SU-DHL-6 (cell line): ENCODE results near the gene PLIN4.

Source experiments
- H2AFZ ChIP-seq: fragments of 200-600 bp; sonication (generic); 2 replicates; pipeline ENCODE4 v1.6.1; 2014; ENCODE audit warnings: low read depth, mild to moderate bottlenecking, moderate library complexity, mixed read lengths, antibody characterized with exemption, low read length; ENCODE audit not compliant: severe bottlenecking
- H3F3A ChIP-seq: fragments of 200-600 bp; shearing (Covaris generic); 2 replicates; pipeline ENCODE4 v1.6.0; 2016; ENCODE audit warnings: antibody characterized with exemption, mild to moderate bottlenecking; ENCODE audit not compliant: insufficient read depth
- H3K27ac ChIP-seq: fragments of 200-600 bp; sonication (generic); 2 replicates; pipeline ENCODE4 v1.5.1; 2016; ENCODE audit warnings: low read depth, mild to moderate bottlenecking, low read length, moderate library complexity, mixed read lengths
- H3K27me3 ChIP-seq: fragments of 200-600 bp; sonication (generic), shearing (Covaris generic); 2 replicates; pipeline ENCODE4 v1.6.0; 2014; ENCODE audit warnings: mild to moderate bottlenecking, low read length
- H3K36me3 ChIP-seq: fragments of 200-600 bp; sonication (generic); 2 replicates; pipeline ENCODE4 v1.6.1; 2014; ENCODE audit warnings: mild to moderate bottlenecking, low read length, mixed read lengths
- H3K4me2 ChIP-seq: fragments of 300-600, 200-600 bp; shearing (Covaris generic), sonication (generic); 2 replicates; pipeline ENCODE4 v1.6.0; 2014; ENCODE audit warnings: low read length, low read depth, mild to moderate bottlenecking; ENCODE audit not compliant: poor library complexity, severe bottlenecking
- H3K4me3 ChIP-seq: fragments of 200-600 bp; sonication (generic); 2 replicates; pipeline ENCODE4 v1.5.1; 2014; ENCODE audit warnings: antibody characterized with exemption, low read length, mild to moderate bottlenecking, mixed read lengths; ENCODE audit not compliant: insufficient read depth, poor library complexity, severe bottlenecking
- H3K79me2 ChIP-seq: fragments of 200-600 bp; sonication (generic); 2 replicates; pipeline ENCODE4 v1.6.1; 2014; ENCODE audit warnings: mild to moderate bottlenecking, low read length, moderate library complexity; ENCODE audit not compliant: insufficient read depth
- H3K9ac ChIP-seq: fragments of 200-600 bp; sonication (generic); 2 replicates; pipeline ENCODE4 v1.7.0; 2014; ENCODE audit warnings: mild to moderate bottlenecking, low read length
- H3K9me2 ChIP-seq: fragments of 200-600 bp; sonication (generic); replicated peaks from 2 replicates; pipeline ENCODE4 v1.6.1; 2014; ENCODE audit warnings: low read length; ENCODE audit not compliant: insufficient read depth
- H3K9me3 ChIP-seq: fragments of 200-600 bp; sonication (generic); 2 replicates; pipeline ENCODE4 v1.6.1; 2014; ENCODE audit warnings: low read length, mixed read lengths; ENCODE audit not compliant: insufficient read depth
- H4K20me1 ChIP-seq: fragments of 200-600 bp; sonication (generic); 2 replicates; pipeline ENCODE4 v1.6.1; 2014; ENCODE audit warnings: low read depth, mild to moderate bottlenecking, antibody characterized with exemption, low read length, moderate library complexity, mixed read lengths
- EZH2phosphoT487 ChIP-seq: fragments of 200-600 bp; sonication (generic), shearing (Covaris generic); conservative IDR thresholded peaks from 2 replicates; pipeline ENCODE4 v1.6.1; 2018; ENCODE audit warnings: mild to moderate bottlenecking, antibody characterized with exemption, low read length, moderate library complexity, mixed read lengths
- TF ChIP-seq, protein P1 (sequence below): fragments of 200-600 bp; sonication (generic); IDR thresholded peaks from one replicate; pipeline ENCODE4 v1.5.1; 2017; ENCODE audit warnings: antibody characterized with exemption, mild to moderate bottlenecking, low read length, moderate library complexity; ENCODE audit not compliant: insufficient read depth, poor library complexity, severe bottlenecking

Gene PLIN4

DNA sequence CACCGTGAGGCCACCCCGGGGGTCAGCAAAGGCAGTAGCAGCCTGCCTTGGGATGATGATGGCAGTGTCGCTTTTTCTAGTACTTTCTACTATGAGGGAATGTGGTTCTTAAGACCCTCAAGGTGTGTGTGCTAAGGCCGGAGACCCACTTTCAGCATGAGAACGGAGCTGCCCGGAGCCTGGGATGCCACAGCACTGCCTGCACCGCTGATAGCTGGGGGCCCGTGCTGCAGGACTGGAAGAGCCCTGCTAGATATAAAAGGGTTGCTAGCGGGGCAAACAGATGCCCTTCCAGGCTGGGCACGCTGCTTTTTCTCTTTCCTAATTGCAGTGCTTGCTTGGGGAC is 14.5 kb downstream of the PLIN4 start:
- H2AFZ ChIP-seq, result no peak overlapping the region

DNA sequence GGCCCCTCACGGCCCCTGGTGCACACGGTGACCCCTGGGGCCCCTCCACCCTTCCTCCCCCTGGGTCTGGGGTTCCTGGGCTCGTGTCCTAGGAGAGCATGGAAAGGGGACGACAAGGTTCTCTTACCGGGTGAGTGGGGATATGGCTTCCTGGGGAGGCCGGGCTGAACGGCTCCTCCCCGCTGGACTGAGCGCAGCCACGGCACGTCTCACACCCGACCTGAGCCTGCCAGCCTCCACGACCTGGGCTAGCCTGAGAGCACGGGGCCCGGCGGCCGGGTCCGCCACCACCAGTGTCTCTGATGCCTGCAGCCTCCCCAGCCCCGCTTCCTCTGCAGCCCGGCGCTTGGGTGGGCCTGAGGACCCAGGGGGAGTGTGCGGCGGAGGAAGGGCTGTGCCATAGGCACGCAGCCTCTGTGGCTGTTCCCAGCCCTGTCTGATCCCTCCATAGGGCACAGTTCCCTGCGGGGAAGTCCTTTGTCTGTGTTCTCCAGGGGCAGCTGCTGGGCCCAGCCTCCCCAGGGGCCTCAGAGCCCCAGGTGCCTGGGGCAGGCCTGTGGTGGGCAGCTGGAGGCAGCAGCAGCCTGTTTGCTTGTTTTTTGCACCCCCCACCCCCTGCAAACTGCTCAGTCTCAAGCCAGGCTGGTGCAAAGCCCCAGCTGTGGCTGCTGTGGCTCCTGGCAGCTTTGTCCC is 15.0 kb downstream of the PLIN4 start:
- H3K27me3 ChIP-seq, result no peaks in the 10 kb centered on the region
- no peaks in the 10 kb centered on the region for H4K20me1 ChIP-seq
- no peaks in the 10 kb centered on the region for H3K9me2 ChIP-seq
- H3K4me2 ChIP-seq, result no peak overlapping the region
- no peak overlapping the region for H2AFZ ChIP-seq
- H3F3A ChIP-seq, result no peaks in the 10 kb centered on the region
- H3K9ac ChIP-seq, result no peak overlapping the region
- no peaks in the 10 kb centered on the region for H3K79me2 ChIP-seq
- H3K36me3 ChIP-seq, result no peaks in the 10 kb centered on the region
- H3K4me3 ChIP-seq, result no peak overlapping the region
- no peak overlapping the region for H3K27ac ChIP-seq
- no peaks in the 10 kb centered on the region for H3K9me3 ChIP-seq
- TF ChIP-seq, protein P1, sequence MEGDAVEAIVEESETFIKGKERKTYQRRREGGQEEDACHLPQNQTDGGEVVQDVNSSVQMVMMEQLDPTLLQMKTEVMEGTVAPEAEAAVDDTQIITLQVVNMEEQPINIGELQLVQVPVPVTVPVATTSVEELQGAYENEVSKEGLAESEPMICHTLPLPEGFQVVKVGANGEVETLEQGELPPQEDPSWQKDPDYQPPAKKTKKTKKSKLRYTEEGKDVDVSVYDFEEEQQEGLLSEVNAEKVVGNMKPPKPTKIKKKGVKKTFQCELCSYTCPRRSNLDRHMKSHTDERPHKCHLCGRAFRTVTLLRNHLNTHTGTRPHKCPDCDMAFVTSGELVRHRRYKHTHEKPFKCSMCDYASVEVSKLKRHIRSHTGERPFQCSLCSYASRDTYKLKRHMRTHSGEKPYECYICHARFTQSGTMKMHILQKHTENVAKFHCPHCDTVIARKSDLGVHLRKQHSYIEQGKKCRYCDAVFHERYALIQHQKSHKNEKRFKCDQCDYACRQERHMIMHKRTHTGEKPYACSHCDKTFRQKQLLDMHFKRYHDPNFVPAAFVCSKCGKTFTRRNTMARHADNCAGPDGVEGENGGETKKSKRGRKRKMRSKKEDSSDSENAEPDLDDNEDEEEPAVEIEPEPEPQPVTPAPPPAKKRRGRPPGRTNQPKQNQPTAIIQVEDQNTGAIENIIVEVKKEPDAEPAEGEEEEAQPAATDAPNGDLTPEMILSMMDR, result no peak
- no peak for TF ChIP-seq EZH2phosphoT487

More for the DNA sequence above, 14.5 kb downstream of the PLIN4 start:
- Histone ChIP-seq H4K20me1 (no peaks in the 10 kb centered on the region), H3K27ac (no peak overlapping the region), H3K79me2 (no peaks in the 10 kb centered on the region), H3F3A (no peaks in the 10 kb centered on the region), H3K4me2 (no peak overlapping the region), H3K9me2 (no peaks in the 10 kb centered on the region), H3K9me3 (no peaks in the 10 kb centered on the region), H3K4me3 (no peak overlapping the region), H3K27me3 (no peaks in the 10 kb centered on the region), H3K9ac (no peak overlapping the region), H3K36me3 (no peaks in the 10 kb centered on the region)
- TF ChIP-seq EZH2phosphoT487, result no peak
- TF ChIP-seq, protein P1, result no peak

DNA sequence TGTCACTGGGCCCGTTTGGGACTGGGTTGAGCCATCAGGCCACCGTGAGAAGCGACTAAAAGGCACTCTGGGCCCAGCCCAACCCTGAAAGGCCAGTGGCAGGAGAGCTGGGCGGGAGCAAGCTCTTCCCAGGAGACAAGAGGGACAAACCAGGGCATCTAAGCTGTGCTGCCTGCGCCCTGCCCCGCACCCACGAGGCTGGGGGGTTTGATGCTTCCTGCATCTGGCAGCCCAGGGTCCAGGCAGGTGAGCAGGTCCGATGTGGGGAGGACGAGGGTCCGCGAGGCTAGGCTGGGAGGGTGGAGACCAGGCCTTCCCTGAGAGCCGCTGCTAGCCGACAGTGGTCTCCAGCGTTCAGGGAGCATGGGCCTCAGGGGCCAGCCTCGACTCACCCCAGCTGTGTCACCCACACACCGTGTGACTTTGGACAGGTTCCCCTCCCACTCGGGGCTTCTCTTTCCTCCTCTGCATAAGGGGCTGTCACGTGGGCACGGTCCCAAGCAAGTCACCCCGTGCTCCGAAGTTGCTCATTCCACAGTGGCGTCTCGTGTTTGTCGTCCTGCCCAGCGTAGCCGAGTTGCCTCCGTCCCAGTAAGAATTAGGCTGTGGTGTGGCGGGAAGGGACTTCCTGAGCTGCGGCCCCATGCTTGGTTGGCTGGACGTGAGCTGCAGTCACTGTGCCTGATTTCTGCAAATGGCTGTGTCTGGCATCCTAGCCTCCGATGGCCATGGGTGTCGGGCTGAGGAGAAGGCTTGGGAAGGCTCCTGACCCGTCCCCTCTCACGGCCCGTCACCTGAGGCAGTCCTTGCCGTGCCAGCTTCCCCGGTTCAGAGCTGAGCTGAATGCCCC is 15.8 kb downstream of the PLIN4 start:
- Histone ChIP-seq H3K9me2 (no peaks in the 10 kb centered on the region), H3F3A (no peaks in the 10 kb centered on the region), H3K9ac (no peak overlapping the region), H4K20me1 (no peaks in the 10 kb centered on the region), H3K9me3 (no peaks in the 10 kb centered on the region), H3K79me2 (no peaks in the 10 kb centered on the region), H3K4me2 (no peak overlapping the region), H3K4me3 (no peak overlapping the region), H3K27me3 (no peaks in the 10 kb centered on the region), H3K27ac (no peak overlapping the region), H2AFZ (no peak overlapping the region), H3K36me3 (no peaks in the 10 kb centered on the region)
- TF ChIP-seq, protein P1, result no peak
- TF ChIP-seq EZH2phosphoT487, result no peak
